ENCODE measurements around the gene GUCY1A1. TPM values are rescaled to one million over a fixed set of nuclear protein-coding genes. Genes with fewer than 3 reads are reported as not detected.

The GUCY1A1 gene
- total RNA-seq, 2 experiments from 2014 or later: 0.11 to 0.13 TPM

- ChIA-PET CTCF (no interaction called here), POLR2A (no interaction called here)
These were observed 21.6 kb downstream of the GUCY1A1 start for GRCh38 chr4:155688211-155688610.

GRCh38 chr4:155688860-155689259 lies 22.2 kb downstream of the GUCY1A1 start:
- ChIA-PET CTCF (no interaction called here), POLR2A (no interaction called here)

- ChIA-PET POLR2A (no interaction called here), CTCF (no interaction called here)
These were observed 23.6 kb downstream of the GUCY1A1 start for GRCh38 chr4:155690044-155690837.

GRCh38 chr4:155692361-155692760 lies 25.7 kb downstream of the GUCY1A1 start:
- POLR2A ChIA-PET: no interaction called here

GRCh38 chr4:155693015-155693663 lies 26.5 kb downstream of the GUCY1A1 start:
- POLR2A ChIA-PET: no interaction called here
- CTCF ChIA-PET: no interaction called here

More at GRCh38 chr4:155692361-155692760, 25.7 kb downstream of the GUCY1A1 start:
- CTCF ChIA-PET: no interaction called here

GRCh38 chr4:155694100-155694785 lies 27.6 kb downstream of the GUCY1A1 start:
- ChIA-PET POLR2A (no interaction called here), CTCF (interaction anchor here (1.4 kb wide), 1 partner anchor 9 kb away, joined by 3 read pairs; no protein-coding TSS in a partner anchor)

GRCh38 chr4:155696226-155696625 lies 29.6 kb downstream of the GUCY1A1 start:
- POLR2A ChIA-PET: no interaction called here
- CTCF ChIA-PET: no interaction called here

- ChIA-PET POLR2A (no interaction called here), CTCF (interaction anchor here (0.6 kb wide), 1 partner anchor 62 kb away, joined by 3 read pairs; no protein-coding TSS in a partner anchor)
These were observed 30.1 kb downstream of the GUCY1A1 start for GRCh38 chr4:155696726-155697125.

- POLR2A ChIA-PET: no interaction called here
- CTCF ChIA-PET: no interaction called here
These were observed 35.2 kb downstream of the GUCY1A1 start for GRCh38 chr4:155701827-155702226.

- ChIA-PET CTCF (no interaction called here), POLR2A (no interaction called here)
These were observed 37.0 kb downstream of the GUCY1A1 start for GRCh38 chr4:155703486-155704247.

- ChIA-PET POLR2A (no interaction called here), CTCF (no interaction called here)
These were observed 38.3 kb downstream of the GUCY1A1 start for GRCh38 chr4:155704841-155705404.

GRCh38 chr4:155705664-155706063 lies 39.0 kb downstream of the GUCY1A1 start:
- CTCF ChIA-PET: no interaction called here

GRCh38 chr4:155706147-155706546 lies 39.5 kb downstream of the GUCY1A1 start:
- ChIA-PET CTCF (no interaction called here), POLR2A (no interaction called here)

More at GRCh38 chr4:155705664-155706063, 39.0 kb downstream of the GUCY1A1 start:
- POLR2A ChIA-PET: no interaction called here

- ChIA-PET POLR2A (no interaction called here), CTCF (no interaction called here)
These were observed 40.6 kb downstream of the GUCY1A1 start for GRCh38 chr4:155707251-155707650.

- POLR2A ChIA-PET: no interaction called here
- CTCF ChIA-PET: interaction anchor here (0.6 kb wide), 1 partner anchor 78 kb away, joined by 3 read pairs; no protein-coding TSS in a partner anchor
These were observed 42.1 kb downstream of the GUCY1A1 start for GRCh38 chr4:155708782-155709181.

GRCh38 chr4:155709918-155710317 lies 43.3 kb downstream of the GUCY1A1 start:
- ChIA-PET POLR2A (no interaction called here), CTCF (no interaction called here)

- POLR2A ChIA-PET: no interaction called here
- CTCF ChIA-PET: no interaction called here
These were observed 44.9 kb downstream of the GUCY1A1 start for GRCh38 chr4:155711556-155711955.

- POLR2A ChIA-PET: no interaction called here
- CTCF ChIA-PET: no interaction called here
These were observed 46.2 kb downstream of the GUCY1A1 start for GRCh38 chr4:155712846-155713245.

- POLR2A ChIA-PET: no interaction called here
- CTCF ChIA-PET: no interaction called here
These were observed 47.3 kb downstream of the GUCY1A1 start for GRCh38 chr4:155713911-155714310.

- POLR2A ChIA-PET: no interaction called here
- CTCF ChIA-PET: no interaction called here
These were observed 55.7 kb downstream of the GUCY1A1 start for GRCh38 chr4:155722336-155722735.
